ENCODE results near the gene ITPR3. TPM values are rescaled to one million over a fixed set of nuclear protein-coding genes. Genes with fewer than 3 reads are reported as not detected.

Gene ITPR3
- total RNA-seq, 2 donors from 2014 or later, result 17.5 to 25.9 TPM

GRCh38 chr6:33604941-33605854 lies 15.9 kb upstream of the ITPR3 start:
- WGBS, 2 donors, result 84 to 94% methylated on average over 4 of the region's 4 CpGs
- H3K36me3 ChIP-seq (replicated peaks in 1 of 2; ENCODE audit: insufficient read depth in 1 of 2, low read depth in 2 of 2), result no peaks in the 10 kb centered on the region
- H3K9me3 ChIP-seq, result no peaks in the 10 kb centered on the region
- DNase-seq (no peak), ATAC-seq (no peak)
- H3K27ac ChIP-seq, result no peak overlapping the region
- H3K27me3 ChIP-seq, result no peaks in the 10 kb centered on the region
- TF ChIP-seq CTCF (IDR thresholded peaks at IDR 0.05) (no peak), POLR2A (IDR thresholded peaks at IDR 0.05) (no peak)
- intact Hi-C loops (cut with DNase I), result no loop called here
- no peaks in the 10 kb centered on the region for H3K4me1 ChIP-seq
- H3K4me3 ChIP-seq, result no peak overlapping the region

- no peak for TF ChIP-seq CTCF (IDR thresholded peaks at IDR 0.05)
- no peak for TF ChIP-seq POLR2A (IDR thresholded peaks at IDR 0.05)
- H3K4me3 ChIP-seq, result no peak overlapping the region
- H3K27ac ChIP-seq, result no peak overlapping the region
- H3K27me3 ChIP-seq, result no peaks in the 10 kb centered on the region
- no peaks in the 10 kb centered on the region for H3K36me3 ChIP-seq (replicated peaks in 1 of 2; ENCODE audit: insufficient read depth in 1 of 2, low read depth in 2 of 2)
- H3K4me1 ChIP-seq, result no peaks in the 10 kb centered on the region
- no peak for DNase-seq
- WGBS, 2 donors, result 85 to 100% methylated on average over 2 of the region's 2 CpGs
- ATAC-seq, result no peak
- no peaks in the 10 kb centered on the region for H3K9me3 ChIP-seq
- intact Hi-C loops (cut with DNase I), result no loop called here
These were observed 14.5 kb upstream of the ITPR3 start for GRCh38 chr6:33606642-33607041.

- WGBS, 2 donors, result 43 to 49% methylated on average over 5 to 8 of the region's 8 CpGs
- intact Hi-C loops (cut with DNase I), result no loop called here
These were observed 13.9 kb upstream of the ITPR3 start for GRCh38 chr6:33607126-33607783.

DNA sequence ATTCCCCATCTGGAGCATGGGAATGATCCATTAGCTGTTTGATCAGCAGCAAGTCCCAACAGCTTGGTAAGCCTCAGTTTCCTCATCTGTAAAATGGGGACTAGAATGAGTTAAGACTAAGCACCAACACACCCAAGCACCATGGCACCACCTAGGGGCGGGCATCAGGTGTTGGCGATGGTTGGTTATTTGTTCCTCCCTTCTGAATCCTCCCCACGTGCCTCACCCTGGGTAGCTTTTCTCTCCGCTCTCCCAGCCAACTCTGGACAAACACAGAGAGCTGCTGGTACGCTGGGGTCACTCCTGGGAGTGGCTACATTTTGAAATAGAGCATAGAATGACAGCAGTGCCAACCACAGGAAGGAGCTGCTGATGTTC lies 13.3 kb upstream of the ITPR3 start:
- 32 to 41% methylated on average over 3 to 5 of the region's 5 CpGs for WGBS, 2 donors
- DNase-seq (peak in 2 of 4 donors; percentile 25 to 49), ATAC-seq (no peak)
- no peaks in the 10 kb centered on the region for H3K4me1 ChIP-seq
- H3K27me3 ChIP-seq, result no peaks in the 10 kb centered on the region
- H3K36me3 ChIP-seq (replicated peaks in 1 of 2; ENCODE audit: insufficient read depth in 1 of 2, low read depth in 2 of 2), result no peaks in the 10 kb centered on the region
- TF ChIP-seq CTCF (IDR thresholded peaks at IDR 0.05) (peak in 3 of 7 experiments; percentile 26 to 47 (median 27)), POLR2A (IDR thresholded peaks at IDR 0.05) (no peak)
- H3K27ac ChIP-seq, result no peak overlapping the region
- H3K9me3 ChIP-seq, result no peaks in the 10 kb centered on the region
- no peak overlapping the region for H3K4me3 ChIP-seq
- intact Hi-C loops (cut with DNase I), result no loop called here

More at GRCh38 chr6:33607126-33607783, 13.9 kb upstream of the ITPR3 start:
- no peak for TF ChIP-seq POLR2A (IDR thresholded peaks at IDR 0.05)
- no peak for TF ChIP-seq CTCF (IDR thresholded peaks at IDR 0.05)
- DNase-seq (no peak), ATAC-seq (no peak)
- Histone ChIP-seq H3K27me3 (no peaks in the 10 kb centered on the region), H3K4me3 (no peak overlapping the region), H3K36me3 (replicated peaks in 1 of 2; ENCODE audit: insufficient read depth in 1 of 2, low read depth in 2 of 2) (no peaks in the 10 kb centered on the region), H3K27ac (no peak overlapping the region), H3K9me3 (no peaks in the 10 kb centered on the region), H3K4me1 (no peaks in the 10 kb centered on the region)
